ENCODE results near the gene TLE3.

GRCh38 chr15:70071799-70072198 lies 25.9 kb downstream of the TLE3 start:
- TF ChIP-seq CTCF (IDR thresholded peaks at IDR 0.05) = no peak
- no peak for TF ChIP-seq POLR2A (IDR thresholded peaks at IDR 0.05)
